Activated CD8-positive, alpha-beta memory T cell treated with anti-CD3 and anti-CD28 coated beads, Interleukin-2, amount 10 ng/mL, durations not matched to agents 7 days and 5 days (primary cell): ENCODE data around the gene ALDH1A3. TPM values are rescaled to one million over a fixed set of nuclear protein-coding genes. Genes with fewer than 3 reads are reported as not detected.

Experiments used
- ATAC-seq: fragments of 150-1000 bp; cut with Tn5 transposase; one replicate; pipeline ENCODE4 v1.10.0; 2021; ENCODE audit warnings: moderate library complexity
- CTCF ChIA-PET: fragments of 350-600 bp; sonication (Branson Sonifier 250); formaldehyde crosslinking; loops from one replicate; lab custom pipeline; 2021; ENCODE audit warnings: antibody characterized with exemption; lab: Charles Lee
- DNase-seq: peaks from one replicate; pipeline ENCODE4 v3.0.0-alpha.2; 2020
- H3K27ac Mint-ChIP-seq: one replicate; pipeline ENCODE4 v1.8.0; 2021; ENCODE audit warnings: mild to moderate bottlenecking, mixed read lengths
- H3K27me3 Mint-ChIP-seq: one replicate; pipeline ENCODE4 v1.8.0; 2021; ENCODE audit warnings: mixed read lengths
- H3K36me3 Mint-ChIP-seq: one replicate; pipeline ENCODE4 v1.8.0; 2021; ENCODE audit warnings: mild to moderate bottlenecking, mixed read lengths
- H3K4me1 Mint-ChIP-seq: one replicate; pipeline ENCODE4 v1.8.0; 2021; ENCODE audit warnings: mixed read lengths
- H3K4me3 Mint-ChIP-seq: one replicate; pipeline ENCODE4 v1.8.0; 2021; ENCODE audit warnings: mild to moderate bottlenecking, moderate library complexity, mixed read lengths
- H3K9me3 Mint-ChIP-seq: one replicate; pipeline ENCODE4 v1.8.0; 2022; ENCODE audit warnings: low read depth, mixed read lengths
- total RNA-seq, 2 experiments: library from RNA; stranded (reverse); gene quantifications; one replicate each; pipeline ENCODE4 v1.2.3, GENCODE V29; 2021

Gene ALDH1A3
- total RNA-seq, 2 experiments from 2014 or later: not detected

- Mint-ChIP-seq H3K36me3 (no peaks in the 10 kb centered on the region), H3K4me3 (no peak overlapping the region), H3K4me1 (no peaks in the 10 kb centered on the region), H3K27me3 (peaks cover 31% of the 10 kb centered on the region), H3K27ac (no peak overlapping the region), H3K9me3 (no peaks in the 10 kb centered on the region)
- no peak for ATAC-seq
- no peak for DNase-seq
- CTCF ChIA-PET: interaction anchor here (0.9 to 2.0 kb wide), 2 partner anchors 9 to 22 kb away, joined by 3 to 6 read pairs; no protein-coding TSS in a partner anchor
Measured at GRCh38 chr15:100895721-100896120, 16.1 kb downstream of the ALDH1A3 start.

DNA sequence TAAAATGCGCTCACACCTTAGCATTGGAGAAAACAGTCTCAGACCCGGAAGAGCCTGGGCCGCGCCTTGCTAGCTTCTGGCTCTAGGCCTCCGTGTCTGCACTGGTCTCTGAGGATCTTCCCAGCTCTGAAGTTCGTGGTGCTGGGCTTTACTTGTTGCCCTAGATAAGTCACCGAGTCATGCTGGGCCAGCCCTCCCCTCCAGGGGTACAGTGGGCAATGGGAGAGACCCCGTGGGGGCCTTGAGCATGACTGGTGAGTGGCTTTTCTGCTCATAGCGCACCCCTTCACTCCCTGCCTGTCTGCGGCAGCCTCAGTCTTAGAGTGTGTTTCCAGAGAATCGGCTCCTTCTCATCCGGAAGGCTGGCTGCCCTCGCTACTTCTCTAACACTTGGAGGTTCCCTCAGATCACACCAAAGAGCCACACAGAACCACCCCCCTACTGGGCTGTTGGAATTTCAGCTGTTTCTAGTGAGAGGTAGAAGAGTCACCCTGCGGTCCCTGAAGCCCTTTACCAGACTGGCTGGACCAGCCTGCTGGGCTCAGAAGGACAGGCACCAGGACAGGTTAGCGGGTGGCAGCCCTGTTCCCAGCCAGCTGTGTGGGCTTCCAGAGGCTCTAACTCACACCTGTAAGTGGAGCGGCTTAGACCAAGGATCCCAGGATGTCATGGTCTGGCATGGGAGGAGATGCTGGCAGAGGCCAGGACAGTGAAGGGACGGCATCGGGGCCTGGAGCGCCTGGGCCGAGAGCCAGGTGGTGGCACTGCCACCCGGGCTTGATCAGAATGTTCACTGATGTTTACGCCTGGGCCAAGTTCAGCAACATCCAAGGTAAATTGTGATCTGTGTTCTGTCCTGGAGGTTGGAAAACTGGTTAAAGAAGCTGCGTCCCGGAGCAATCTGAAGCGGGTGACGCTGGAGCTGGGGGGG, 17.9 kb downstream of the ALDH1A3 start:
- Mint-ChIP-seq H3K4me1 (no peaks in the 10 kb centered on the region), H3K27ac (no peak overlapping the region), H3K36me3 (no peaks in the 10 kb centered on the region), H3K4me3 (no peak overlapping the region), H3K9me3 (no peaks in the 10 kb centered on the region), H3K27me3 (peaks cover 16% of the 10 kb centered on the region)
- no peak for DNase-seq
- CTCF ChIA-PET: interaction anchor here (1.2 to 2.0 kb wide), 3 partner anchors 20 to 193 kb away, joined by 3 to 6 read pairs (median 3); no protein-coding TSS in a partner anchor
- no peak for ATAC-seq

DNA sequence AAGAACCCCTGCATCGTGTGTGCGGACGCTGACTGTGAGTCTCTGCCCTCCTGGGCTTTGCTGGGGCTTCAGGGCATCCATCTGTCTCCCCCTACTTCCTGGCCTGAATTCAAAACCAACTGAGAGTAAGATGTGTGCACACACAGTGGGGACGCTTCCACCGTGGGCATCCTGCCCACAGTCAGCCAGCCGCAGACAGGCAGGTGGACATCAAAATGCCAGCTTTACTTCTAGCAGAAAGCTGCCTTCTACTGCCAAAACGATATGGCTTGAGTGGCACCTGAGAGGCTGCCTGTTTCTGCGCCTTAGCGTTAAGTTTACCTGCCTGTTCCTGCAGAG, 18.5 kb downstream of the ALDH1A3 start:
- Mint-ChIP-seq H3K9me3 (no peaks in the 10 kb centered on the region), H3K4me3 (no peak overlapping the region), H3K27me3 (peaks cover 20% of the 10 kb centered on the region), H3K27ac (no peak overlapping the region), H3K4me1 (no peaks in the 10 kb centered on the region), H3K36me3 (no peaks in the 10 kb centered on the region)
- ATAC-seq (no peak), DNase-seq (no peak)
- CTCF ChIA-PET: interaction anchor here (1.2 to 1.4 kb wide), 2 partner anchors 25 to 192 kb away, joined by 3 read pairs; no protein-coding TSS in a partner anchor

GRCh38 chr15:100898661-100899462, 19.2 kb downstream of the ALDH1A3 start:
- Mint-ChIP-seq H3K4me1 (no peaks in the 10 kb centered on the region), H3K4me3 (no peak overlapping the region), H3K27me3 (peaks cover 16% of the 10 kb centered on the region), H3K36me3 (no peaks in the 10 kb centered on the region), H3K27ac (no peak overlapping the region), H3K9me3 (no peaks in the 10 kb centered on the region)
- no peak for DNase-seq
- CTCF ChIA-PET: interaction anchor here (1.2 to 1.4 kb wide), 2 partner anchors 20 to 191 kb away, joined by 3 to 4 read pairs; no protein-coding TSS in a partner anchor
- no peak for ATAC-seq

- DNase-seq (no peak), ATAC-seq (no peak)
- CTCF ChIA-PET: interaction anchor here (1.4 kb wide), 1 partner anchor 19 kb away, joined by 4 read pairs; no protein-coding TSS in a partner anchor
- no peaks in the 10 kb centered on the region for H3K9me3 Mint-ChIP-seq
- H3K27me3 Mint-ChIP-seq: peaks cover 15% of the 10 kb centered on the region
- no peaks in the 10 kb centered on the region for H3K36me3 Mint-ChIP-seq
- H3K4me3 Mint-ChIP-seq: no peak overlapping the region
- H3K27ac Mint-ChIP-seq: no peak overlapping the region
- H3K4me1 Mint-ChIP-seq: no peaks in the 10 kb centered on the region
Measured at GRCh38 chr15:100899601-100900000, 20.0 kb downstream of the ALDH1A3 start.

- Mint-ChIP-seq H3K4me3 (no peak overlapping the region), H3K9me3 (no peaks in the 10 kb centered on the region), H3K27ac (no peak overlapping the region), H3K4me1 (no peaks in the 10 kb centered on the region), H3K36me3 (no peaks in the 10 kb centered on the region), H3K27me3 (peaks cover 15% of the 10 kb centered on the region)
- CTCF ChIA-PET: interaction anchor here (1.4 kb wide), 1 partner anchor 18 kb away, joined by 4 read pairs; no protein-coding TSS in a partner anchor
- no peak for DNase-seq
- no peak for ATAC-seq
Measured at GRCh38 chr15:100900136-100900794, 20.6 kb downstream of the ALDH1A3 start.

DNA sequence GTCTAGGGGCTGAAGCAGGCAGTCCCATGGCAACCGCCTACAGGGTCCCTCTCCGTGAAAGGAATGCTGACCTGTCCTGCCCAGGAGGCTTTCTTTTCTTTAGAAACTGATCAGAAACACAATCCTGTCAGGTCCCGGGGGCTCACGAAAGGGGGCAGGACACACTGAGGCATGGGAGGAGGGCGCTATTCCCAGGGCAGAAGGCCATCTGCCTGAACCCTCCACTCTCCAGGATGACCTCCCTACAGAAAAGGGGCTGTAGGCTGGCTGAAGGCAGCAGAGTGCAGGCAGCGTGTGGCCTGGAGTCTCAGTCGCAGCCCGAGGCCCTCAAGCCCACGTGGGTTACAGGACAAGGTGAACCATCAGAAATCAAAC, 21.2 kb downstream of the ALDH1A3 start:
- ATAC-seq: no peak
- no peaks in the 10 kb centered on the region for H3K4me1 Mint-ChIP-seq
- no peak overlapping the region for H3K27ac Mint-ChIP-seq
- peaks cover 13% of the 10 kb centered on the region for H3K27me3 Mint-ChIP-seq
- no peaks in the 10 kb centered on the region for H3K9me3 Mint-ChIP-seq
- H3K36me3 Mint-ChIP-seq: no peaks in the 10 kb centered on the region
- H3K4me3 Mint-ChIP-seq: no peak overlapping the region
- CTCF ChIA-PET: no interaction called here
- no peak for DNase-seq

- no peaks in the 10 kb centered on the region for H3K4me1 Mint-ChIP-seq
- ATAC-seq (no peak), DNase-seq (no peak)
- peaks cover 13% of the 10 kb centered on the region for H3K27me3 Mint-ChIP-seq
- H3K36me3 Mint-ChIP-seq: no peaks in the 10 kb centered on the region
- CTCF ChIA-PET: no interaction called here
- H3K9me3 Mint-ChIP-seq: no peaks in the 10 kb centered on the region
- H3K4me3 Mint-ChIP-seq: no peak overlapping the region
- H3K27ac Mint-ChIP-seq: no peak overlapping the region
Measured at GRCh38 chr15:100901296-100901695, 21.7 kb downstream of the ALDH1A3 start.

GRCh38 chr15:100901702-100902435, 22.2 kb downstream of the ALDH1A3 start:
- ATAC-seq (no peak), DNase-seq (no peak)
- peaks cover 16% of the 10 kb centered on the region for H3K27me3 Mint-ChIP-seq
- CTCF ChIA-PET: interaction anchor here (1.4 to 2.5 kb wide), 2 partner anchors 16 to 105 kb away, joined by 3 to 10 read pairs; no protein-coding TSS in a partner anchor
- H3K4me3 Mint-ChIP-seq: no peak overlapping the region
- no peak overlapping the region for H3K27ac Mint-ChIP-seq
- no peaks in the 10 kb centered on the region for H3K4me1 Mint-ChIP-seq
- H3K9me3 Mint-ChIP-seq: no peaks in the 10 kb centered on the region
- H3K36me3 Mint-ChIP-seq: no peaks in the 10 kb centered on the region

GRCh38 chr15:100902436-100903167, 23.0 kb downstream of the ALDH1A3 start:
- H3K27me3 Mint-ChIP-seq: peaks cover 20% of the 10 kb centered on the region
- H3K4me3 Mint-ChIP-seq: no peak overlapping the region
- H3K4me1 Mint-ChIP-seq: no peaks in the 10 kb centered on the region
- no peak overlapping the region for H3K27ac Mint-ChIP-seq
- H3K36me3 Mint-ChIP-seq: no peaks in the 10 kb centered on the region
- no peak for DNase-seq
- H3K9me3 Mint-ChIP-seq: no peaks in the 10 kb centered on the region
- CTCF ChIA-PET: interaction anchor here (1.0 to 2.5 kb wide), 3 partner anchors 15 to 104 kb away, joined by 3 to 10 read pairs (median 3); no protein-coding TSS in a partner anchor
- no peak for ATAC-seq

- H3K4me3 Mint-ChIP-seq: no peak overlapping the region
- no peak overlapping the region for H3K27ac Mint-ChIP-seq
- H3K36me3 Mint-ChIP-seq: no peaks in the 10 kb centered on the region
- ATAC-seq: no peak
- CTCF ChIA-PET: interaction anchor here (1.0 to 2.5 kb wide), 3 partner anchors 15 to 104 kb away, joined by 3 to 10 read pairs (median 3); no protein-coding TSS in a partner anchor
- no peak for DNase-seq
- no peaks in the 10 kb centered on the region for H3K9me3 Mint-ChIP-seq
- no peaks in the 10 kb centered on the region for H3K4me1 Mint-ChIP-seq
- H3K27me3 Mint-ChIP-seq: peaks cover 23% of the 10 kb centered on the region
Measured at GRCh38 chr15:100903168-100903554, 23.5 kb downstream of the ALDH1A3 start.

DNA sequence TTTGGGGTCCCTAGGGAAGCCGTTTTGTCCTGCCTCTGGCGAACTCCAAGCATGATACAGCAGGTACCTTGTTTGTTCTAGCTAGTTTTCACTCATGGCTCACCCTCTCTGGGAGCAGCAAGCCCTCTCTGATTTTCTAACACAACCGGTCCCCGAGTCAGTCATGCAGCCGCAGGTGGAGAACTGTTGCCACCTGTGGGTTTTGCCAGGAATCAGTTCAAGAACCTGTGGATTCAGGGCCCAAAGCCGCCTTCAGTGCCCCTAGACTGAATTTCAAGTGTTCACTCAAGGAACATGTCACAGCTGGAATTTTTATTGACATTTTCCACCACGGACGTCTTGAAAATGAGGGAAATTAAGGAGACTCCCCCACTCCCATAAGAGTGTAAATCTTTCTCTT, 26.2 kb downstream of the ALDH1A3 start:
- Mint-ChIP-seq H3K27ac (no peak overlapping the region), H3K4me1 (no peaks in the 10 kb centered on the region), H3K4me3 (no peak overlapping the region), H3K36me3 (no peaks in the 10 kb centered on the region), H3K27me3 (peaks cover 20% of the 10 kb centered on the region), H3K9me3 (no peaks in the 10 kb centered on the region)
- ATAC-seq (no peak), DNase-seq (no peak)
- CTCF ChIA-PET: interaction anchor here (1.3 to 2.5 kb wide), 3 partner anchors 12 to 333 kb away, joined by 3 to 12 read pairs (median 3); no protein-coding TSS in a partner anchor
